Loucy (cell line): ENCODE data around the gene TMPRSS6.
A peak's percentile ranks its signal among the peaks of the same experiment; 100 is the strongest.

Experiments
- H2AFZ ChIP-seq: fragments of 200-600 bp; sonication (generic); 2 replicates; pipeline ENCODE4 v1.6.0; 2016; ENCODE audit warnings: antibody characterized with exemption, mild to moderate bottlenecking, low read length, moderate library complexity
- H3F3A ChIP-seq: fragments of 200-600 bp; 2 replicates; pipeline ENCODE4 v1.6.0; 2016; ENCODE audit warnings: antibody characterized with exemption, low read depth, mild to moderate bottlenecking
- H3K27me3 ChIP-seq: fragments of 200-600 bp; sonication (generic); 2 replicates; pipeline ENCODE4 v1.6.1; 2014; ENCODE audit warnings: low read length, mild to moderate bottlenecking; ENCODE audit not compliant: insufficient read depth, poor library complexity, severe bottlenecking
- H3K36me3 ChIP-seq: fragments of 200-600 bp; sonication (generic); 2 replicates; pipeline ENCODE4 v1.6.1; 2016; ENCODE audit warnings: low read length; ENCODE audit not compliant: insufficient read depth
- H3K4me1 ChIP-seq: fragments of 200-600 bp; sonication (generic); 2 replicates; pipeline ENCODE4 v1.5.1; 2014; ENCODE audit warnings: low read length, mild to moderate bottlenecking; ENCODE audit not compliant: insufficient read depth, poor library complexity, severe bottlenecking
- H3K4me2 ChIP-seq: fragments of 200-600 bp; sonication (generic); 2 replicates; pipeline ENCODE4 v1.6.0; 2014; ENCODE audit warnings: antibody characterized with exemption, low read length, low read depth, mild to moderate bottlenecking; ENCODE audit not compliant: poor library complexity, severe bottlenecking
- H3K4me3 ChIP-seq: fragments of 200-600 bp; sonication (generic); 2 replicates; pipeline ENCODE4 v1.5.1; 2014; ENCODE audit warnings: low read length, mild to moderate bottlenecking, mixed read lengths; ENCODE audit not compliant: poor library complexity, severe bottlenecking
- H3K79me2 ChIP-seq: fragments of 200-600 bp; sonication (generic); 2 replicates; pipeline ENCODE4 v1.6.1; 2014; ENCODE audit warnings: low read length; ENCODE audit not compliant: insufficient read depth
- H3K9ac ChIP-seq: fragments of 200-600 bp; sonication (generic); 2 replicates; pipeline ENCODE4 v1.6.0; 2014; ENCODE audit warnings: mild to moderate bottlenecking, low read depth, low read length, moderate library complexity; ENCODE audit not compliant: poor library complexity, severe bottlenecking
- H3K9me2 ChIP-seq: fragments of 200-600 bp; sonication (generic); replicated peaks from 2 replicates; pipeline ENCODE4 v1.6.1; 2016; ENCODE audit warnings: low read depth, low read length, mixed read lengths
- H3K9me3 ChIP-seq: fragments of 200-600 bp; sonication (generic); 2 replicates; pipeline ENCODE4 v1.6.1; 2014; ENCODE audit warnings: mild to moderate bottlenecking, antibody characterized with exemption, low read length, low read depth; ENCODE audit not compliant: insufficient read depth
- H4K20me1 ChIP-seq: fragments of 200-600 bp; sonication (generic); 2 replicates; pipeline ENCODE4 v1.6.0; 2014; ENCODE audit warnings: antibody characterized with exemption, low read length, mild to moderate bottlenecking; ENCODE audit not compliant: insufficient read depth, poor library complexity, severe bottlenecking
- EZH2phosphoT487 ChIP-seq: fragments of 200-600 bp; IDR thresholded peaks from 2 replicates; pipeline ENCODE4 v1.6.1; 2018; ENCODE audit warnings: antibody characterized with exemption, mild to moderate bottlenecking, moderate library complexity, borderline replicate concordance
- TF ChIP-seq, protein P1 (sequence below): fragments of 200-600 bp; sonication (generic); conservative IDR thresholded peaks from 2 replicates; pipeline ENCODE4 v1.5.1; 2014; ENCODE audit warnings: mild to moderate bottlenecking, antibody characterized with exemption, low read length

TMPRSS6 gene

DNA sequence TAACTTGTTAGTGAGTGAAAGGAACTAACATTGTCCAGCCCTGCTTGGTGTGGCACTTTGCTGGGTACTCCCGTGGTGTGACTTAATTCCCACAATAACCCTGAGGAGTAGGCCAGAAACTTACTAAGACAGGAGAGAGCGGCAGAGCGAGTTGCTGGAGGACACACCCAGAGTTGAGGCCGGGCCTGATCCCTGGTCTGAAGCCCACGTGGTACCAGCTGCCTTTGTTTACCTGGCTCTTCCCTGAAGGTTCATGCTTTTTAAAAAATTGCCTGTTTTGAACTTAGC is 89.4 kb downstream of the TMPRSS6 start:
- Histone ChIP-seq H3K9me2 (no peaks in the 10 kb centered on the region), H3K9ac (peak overlapping the region; percentile 99), H4K20me1 (peaks cover 35% of the 10 kb centered on the region), H3K79me2 (peaks cover 86% of the 10 kb centered on the region), H3K27me3 (peaks cover 5% of the 10 kb centered on the region), H3K9me3 (no peaks in the 10 kb centered on the region), H2AFZ (peak overlapping the region; percentile 83), H3K4me2 (peak overlapping the region; percentile 96), H3K4me1 (peaks cover 41% of the 10 kb centered on the region), H3F3A (no peaks in the 10 kb centered on the region), H3K4me3 (peak overlapping the region; percentile 95), H3K36me3 (no peaks in the 10 kb centered on the region; the same call in 1 of the 2 replicates)
- TF ChIP-seq, protein P1, sequence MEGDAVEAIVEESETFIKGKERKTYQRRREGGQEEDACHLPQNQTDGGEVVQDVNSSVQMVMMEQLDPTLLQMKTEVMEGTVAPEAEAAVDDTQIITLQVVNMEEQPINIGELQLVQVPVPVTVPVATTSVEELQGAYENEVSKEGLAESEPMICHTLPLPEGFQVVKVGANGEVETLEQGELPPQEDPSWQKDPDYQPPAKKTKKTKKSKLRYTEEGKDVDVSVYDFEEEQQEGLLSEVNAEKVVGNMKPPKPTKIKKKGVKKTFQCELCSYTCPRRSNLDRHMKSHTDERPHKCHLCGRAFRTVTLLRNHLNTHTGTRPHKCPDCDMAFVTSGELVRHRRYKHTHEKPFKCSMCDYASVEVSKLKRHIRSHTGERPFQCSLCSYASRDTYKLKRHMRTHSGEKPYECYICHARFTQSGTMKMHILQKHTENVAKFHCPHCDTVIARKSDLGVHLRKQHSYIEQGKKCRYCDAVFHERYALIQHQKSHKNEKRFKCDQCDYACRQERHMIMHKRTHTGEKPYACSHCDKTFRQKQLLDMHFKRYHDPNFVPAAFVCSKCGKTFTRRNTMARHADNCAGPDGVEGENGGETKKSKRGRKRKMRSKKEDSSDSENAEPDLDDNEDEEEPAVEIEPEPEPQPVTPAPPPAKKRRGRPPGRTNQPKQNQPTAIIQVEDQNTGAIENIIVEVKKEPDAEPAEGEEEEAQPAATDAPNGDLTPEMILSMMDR = no peak
- TF ChIP-seq EZH2phosphoT487 = no peak

GRCh38 chr22:37019309-37020191 is 90.0 kb downstream of the TMPRSS6 start, which contains the start of the genes MPST and TST:
Gene MPST (plus strand): TSS chr22:37019742. CDS start chr22:37019837, 95 bp downstream.
Gene TST (minus strand): TSS chr22:37019447. CDS start chr22:37018732, 715 bp downstream.
- Histone ChIP-seq H3K9ac (peak within 1 kb of the TSS; percentile 99), H3K9me3 (no peaks in the 10 kb centered on the region)

DNA sequence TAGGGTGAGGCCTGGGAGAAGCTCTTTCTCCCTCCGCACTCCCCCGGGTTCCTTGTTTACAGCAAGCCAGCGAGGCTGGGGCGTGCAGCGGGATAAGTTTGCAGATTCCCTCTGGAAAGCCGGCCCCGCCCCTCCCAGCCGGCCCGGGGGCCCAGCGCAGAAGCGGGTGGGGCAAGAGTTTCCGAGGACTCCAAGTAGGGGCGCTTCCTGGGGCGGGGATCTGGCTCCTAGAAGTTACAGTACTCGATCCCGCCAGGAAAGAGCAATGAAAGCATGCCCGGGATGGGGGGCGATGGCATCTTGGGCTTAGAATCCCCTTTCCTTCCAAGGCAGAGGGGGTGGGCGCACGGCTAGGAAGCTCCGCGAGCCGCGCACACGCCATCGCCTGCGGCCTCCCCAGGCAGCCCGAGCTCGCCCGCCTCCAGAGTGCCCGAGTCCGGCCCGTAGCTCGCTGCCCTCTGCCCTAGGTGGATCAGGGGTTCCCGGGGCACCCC is 90.7 kb downstream of the TMPRSS6 start:
- H3K36me3 ChIP-seq = no peaks in the 10 kb centered on the region
- H4K20me1 ChIP-seq = peaks cover 35% of the 10 kb centered on the region
- H3K4me3 ChIP-seq = peak overlapping the region; percentile 95
- H3K79me2 ChIP-seq = peaks cover 75% of the 10 kb centered on the region
- H2AFZ ChIP-seq = peak overlapping the region; percentile 78
- H3K9me3 ChIP-seq = no peaks in the 10 kb centered on the region
- peak overlapping the region; percentile 88 for H3K4me2 ChIP-seq
- peaks cover 5% of the 10 kb centered on the region for H3K27me3 ChIP-seq
- TF ChIP-seq EZH2phosphoT487 = no peak
- TF ChIP-seq, protein P1 = no peak
- peaks cover 42% of the 10 kb centered on the region for H3K4me1 ChIP-seq
- H3K9ac ChIP-seq = peak overlapping the region; percentile 97
- no peaks in the 10 kb centered on the region for H3K9me2 ChIP-seq
- no peaks in the 10 kb centered on the region for H3F3A ChIP-seq

More at GRCh38 chr22:37019309-37020191, 90.0 kb downstream of the TMPRSS6 start, which contains the start of the genes MPST and TST:
- H3K36me3 ChIP-seq = no peaks in the 10 kb centered on the region
- peak within 1 kb of the TSS; percentile 95 for H3K4me3 ChIP-seq
- no peaks in the 10 kb centered on the region for H3F3A ChIP-seq
- H3K27me3 ChIP-seq = peaks cover 5% of the 10 kb centered on the region
- peaks cover 35% of the 10 kb centered on the region for H4K20me1 ChIP-seq
- H3K9me2 ChIP-seq = no peaks in the 10 kb centered on the region
- peaks cover 42% of the 10 kb centered on the region for H3K4me1 ChIP-seq
- peak within 1 kb of the TSS; percentile 83 for H2AFZ ChIP-seq
- peaks cover 81% of the 10 kb centered on the region for H3K79me2 ChIP-seq
- TF ChIP-seq, protein P1 = no peak; the same call in 1 of the 2 replicates
- TF ChIP-seq EZH2phosphoT487 = no peak
- peak within 1 kb of the TSS; percentile 96 for H3K4me2 ChIP-seq
